ENCODE measurements around the gene CHRM4. TPM values are rescaled to one million over a fixed set of nuclear protein-coding genes. Genes with fewer than 3 reads are reported as not detected.

CHRM4 gene
- total RNA-seq, 3 donors from 2014 or later, result 0.32 to 6.0 (median 3.1) TPM

GRCh38 chr11:46356924-46357482 is 34.6 kb downstream of the CHRM4 start:
- Histone ChIP-seq H3K4me3 (no peak overlapping the region), H3K36me3 (ENCODE audit: low read depth) (no peaks in the 10 kb centered on the region), H3K4me1 (ENCODE audit: low read depth) (no peaks in the 10 kb centered on the region), H3K9me3 (no peaks in the 10 kb centered on the region)
- DNase-seq (no peak), ATAC-seq (no peak)
- TF ChIP-seq, protein P1, sequence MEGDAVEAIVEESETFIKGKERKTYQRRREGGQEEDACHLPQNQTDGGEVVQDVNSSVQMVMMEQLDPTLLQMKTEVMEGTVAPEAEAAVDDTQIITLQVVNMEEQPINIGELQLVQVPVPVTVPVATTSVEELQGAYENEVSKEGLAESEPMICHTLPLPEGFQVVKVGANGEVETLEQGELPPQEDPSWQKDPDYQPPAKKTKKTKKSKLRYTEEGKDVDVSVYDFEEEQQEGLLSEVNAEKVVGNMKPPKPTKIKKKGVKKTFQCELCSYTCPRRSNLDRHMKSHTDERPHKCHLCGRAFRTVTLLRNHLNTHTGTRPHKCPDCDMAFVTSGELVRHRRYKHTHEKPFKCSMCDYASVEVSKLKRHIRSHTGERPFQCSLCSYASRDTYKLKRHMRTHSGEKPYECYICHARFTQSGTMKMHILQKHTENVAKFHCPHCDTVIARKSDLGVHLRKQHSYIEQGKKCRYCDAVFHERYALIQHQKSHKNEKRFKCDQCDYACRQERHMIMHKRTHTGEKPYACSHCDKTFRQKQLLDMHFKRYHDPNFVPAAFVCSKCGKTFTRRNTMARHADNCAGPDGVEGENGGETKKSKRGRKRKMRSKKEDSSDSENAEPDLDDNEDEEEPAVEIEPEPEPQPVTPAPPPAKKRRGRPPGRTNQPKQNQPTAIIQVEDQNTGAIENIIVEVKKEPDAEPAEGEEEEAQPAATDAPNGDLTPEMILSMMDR (IDR thresholded peaks at IDR 0.05), result no peak
- intact Hi-C loops (cut with DNase I, micrococcal nuclease), result no loop called here

DNA sequence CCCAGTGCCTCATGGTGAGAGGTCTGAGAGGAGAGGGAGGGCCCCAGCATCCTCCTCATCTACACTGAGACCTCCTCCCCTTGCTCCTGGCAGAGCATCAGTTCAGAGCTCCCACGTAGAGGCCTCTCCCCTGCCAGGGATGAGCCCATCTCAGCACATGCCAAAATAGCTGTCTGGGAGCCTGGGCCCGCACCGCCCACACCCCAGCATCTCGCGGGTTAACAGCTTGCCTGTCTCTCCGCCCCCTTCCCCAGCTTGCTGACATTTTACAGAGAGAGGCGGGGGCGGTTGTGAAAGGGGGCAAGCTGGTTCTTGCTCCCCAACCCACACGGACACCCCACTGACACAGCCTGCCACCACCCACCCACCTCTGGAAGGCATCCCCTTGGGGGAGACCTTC is 37.9 kb downstream of the CHRM4 start:
- TF ChIP-seq, protein P1 (IDR thresholded peaks at IDR 0.05), result no peak
- peaks cover 12% of the 10 kb centered on the region for H3K4me1 ChIP-seq (ENCODE audit: low read depth)
- H3K4me3 ChIP-seq, result no peak overlapping the region
- no peaks in the 10 kb centered on the region for H3K36me3 ChIP-seq (ENCODE audit: low read depth)
- H3K9me3 ChIP-seq, result no peaks in the 10 kb centered on the region
- ATAC-seq, result no peak
- DNase-seq, result no peak
- intact Hi-C loops (cut with DNase I, micrococcal nuclease), result no loop called here

DNA sequence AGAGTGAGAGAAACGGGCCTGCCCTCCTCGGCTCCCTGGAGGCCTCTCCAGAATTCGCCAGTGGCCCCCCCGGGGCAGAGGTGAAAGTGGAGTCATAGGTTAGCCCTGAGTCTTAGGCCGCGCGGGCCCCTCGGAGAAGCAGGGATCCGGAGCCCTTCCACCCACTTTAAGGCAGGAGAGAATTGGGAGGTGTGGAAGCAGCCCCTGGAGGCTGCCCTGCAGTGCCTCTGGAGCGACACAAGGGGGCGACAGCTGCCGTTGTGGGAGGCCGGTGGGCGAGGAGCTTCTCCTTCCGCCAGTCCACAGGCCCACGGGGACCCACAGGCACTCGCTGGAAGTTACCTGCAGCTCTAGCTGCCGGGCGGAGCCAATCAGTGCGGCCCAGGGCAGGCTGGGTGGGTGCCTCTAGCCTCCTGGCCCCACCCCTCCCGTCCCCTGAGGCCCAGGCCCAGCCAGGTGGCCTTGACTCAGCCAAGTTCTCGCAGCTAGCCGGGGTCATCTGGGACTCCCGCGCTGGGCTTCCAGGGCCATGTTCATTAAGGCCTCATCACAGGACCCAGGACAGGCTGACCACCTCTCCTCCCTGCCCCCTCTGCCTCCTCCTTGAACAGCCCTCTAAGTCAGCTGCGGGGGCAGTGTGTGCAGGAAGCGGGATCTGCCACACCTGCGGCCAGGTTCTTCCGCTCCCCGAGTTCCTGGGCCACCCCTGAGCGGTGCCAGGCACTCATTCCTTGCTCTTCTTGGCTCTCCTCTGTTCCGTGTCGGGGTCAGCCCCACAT is 39.3 kb downstream of the CHRM4 start:
- H3K4me3 ChIP-seq, result no peak overlapping the region
- peaks cover 18% of the 10 kb centered on the region for H3K4me1 ChIP-seq (ENCODE audit: low read depth)
- no peaks in the 10 kb centered on the region for H3K9me3 ChIP-seq
- intact Hi-C loops (cut with DNase I, micrococcal nuclease), result no loop called here
- no peaks in the 10 kb centered on the region for H3K36me3 ChIP-seq (ENCODE audit: low read depth)
- ATAC-seq (peak; percentile 16), DNase-seq (peak in 2 of 3 donors; percentile 51 to 81)
- TF ChIP-seq, protein P1 (IDR thresholded peaks at IDR 0.05), result peak; percentile 55

- Histone ChIP-seq H3K9me3 (no peaks in the 10 kb centered on the region), H3K4me3 (no peak overlapping the region), H3K36me3 (ENCODE audit: low read depth) (no peaks in the 10 kb centered on the region), H3K4me1 (ENCODE audit: low read depth) (peaks cover 18% of the 10 kb centered on the region)
- intact Hi-C loops (cut with DNase I, micrococcal nuclease), result no loop called here
- TF ChIP-seq, protein P1 (IDR thresholded peaks at IDR 0.05), result no peak
- DNase-seq (no peak), ATAC-seq (no peak)
Observed at GRCh38 chr11:46351606-46352005, 40.0 kb downstream of the CHRM4 start.

GRCh38 chr11:46351148-46351547 is 40.4 kb downstream of the CHRM4 start:
- TF ChIP-seq, protein P1 (IDR thresholded peaks at IDR 0.05), result no peak
- Histone ChIP-seq H3K4me3 (no peak overlapping the region), H3K4me1 (ENCODE audit: low read depth) (peaks cover 18% of the 10 kb centered on the region), H3K36me3 (ENCODE audit: low read depth) (no peaks in the 10 kb centered on the region), H3K9me3 (no peaks in the 10 kb centered on the region)
- ATAC-seq, result no peak
- no peak for DNase-seq
- intact Hi-C loops (cut with DNase I, micrococcal nuclease), result no loop called here

Measured in mucosa of descending colon (tissue), 3 donors.